Hepatocyte (in vitro differentiated cells): ENCODE data around the gene TCL1B. TPM values are rescaled to one million over a fixed set of nuclear protein-coding genes. Genes with fewer than 3 reads are reported as not detected.

ENCODE experiments used
- DNase-seq: peaks from one replicate; pipeline ENCODE4 v3.0.0-alpha.2; 2016; ENCODE audit warnings: low spot score
- H2AFZ ChIP-seq: fragments of 200-600 bp; sonication (generic); 2 replicates; pipeline ENCODE4 v1.6.0; 2016; ENCODE audit warnings: antibody characterized with exemption, mild to moderate bottlenecking
- H3K27ac ChIP-seq: fragments of 200-600 bp; sonication (generic); 2 replicates; pipeline ENCODE4 v1.5.1; 2016; ENCODE audit warnings: mild to moderate bottlenecking
- H3K27me3 ChIP-seq: fragments of 200-600 bp; sonication (generic); 2 replicates; pipeline ENCODE4 v1.6.1; 2016
- H3K36me3 ChIP-seq: fragments of 200-600 bp; sonication (generic); replicated peaks from 2 replicates; pipeline ENCODE4 v1.5.1; 2016; ENCODE audit warnings: low read depth; ENCODE audit not compliant: insufficient read depth
- H3K4me1 ChIP-seq: fragments of 200-600 bp; sonication (generic); 2 replicates; pipeline ENCODE4 v1.5.1; 2016; ENCODE audit warnings: mild to moderate bottlenecking, moderate library complexity; ENCODE audit not compliant: insufficient read depth
- H3K4me2 ChIP-seq: fragments of 200-600 bp; sonication (generic); 2 replicates; pipeline ENCODE4 v1.6.0; 2016
- H3K4me3 ChIP-seq: fragments of 200-600 bp; sonication (generic); 2 replicates; pipeline ENCODE4 v1.5.1; 2016; ENCODE audit warnings: mild to moderate bottlenecking
- H3K79me2 ChIP-seq: fragments of 200-600 bp; sonication (generic); 2 replicates; pipeline ENCODE4 v1.6.0; 2017; ENCODE audit warnings: mild to moderate bottlenecking
- H3K9me2 ChIP-seq: fragments of 200-600 bp; sonication (generic); replicated peaks from 2 replicates; pipeline ENCODE4 v1.6.0; 2017; ENCODE audit warnings: mild to moderate bottlenecking; ENCODE audit not compliant: insufficient read depth
- H3K9me3 ChIP-seq: fragments of 200-600 bp; sonication (generic); 2 replicates; pipeline ENCODE4 v1.5.1; 2016; ENCODE audit warnings: low read depth, mild to moderate bottlenecking
- H4K20me1 ChIP-seq: fragments of 200-600 bp; sonication (generic); 2 replicates; pipeline ENCODE4 v1.6.0; 2016; ENCODE audit warnings: mild to moderate bottlenecking; ENCODE audit not compliant: insufficient read depth, poor library complexity, severe bottlenecking
- EZH2 ChIP-seq: fragments of 200-600 bp; sonication (generic); IDR thresholded peaks from 2 replicates; pipeline ENCODE4 v1.6.1; 2016; ENCODE audit warnings: antibody characterized with exemption, mild to moderate bottlenecking, borderline replicate concordance
- EZH2phosphoT487 ChIP-seq: fragments of 200-600 bp; sonication (generic); IDR thresholded peaks from one replicate; pipeline ENCODE4 v1.6.1; 2018; ENCODE audit warnings: antibody characterized with exemption, mild to moderate bottlenecking, low read depth, moderate library complexity; ENCODE audit not compliant: unreplicated experiment, severe bottlenecking
- WGBS: methylation state at CpG from one replicate; pipeline ENCODE4 v1.1.6; 2016; ENCODE audit warnings: low lambda C conversion rate; ENCODE audit errors: missing lambda C conversion rate; 5-methylcytosine and 5-hydroxymethylcytosine counted together
- polyA plus RNA-seq: library from polyadenylated mRNA; unstranded; fragments of >200 nt; fragmentation: Nextera tagmentation; extraction: Ambion mirVana; gene quantifications from 2 replicates; pipeline ENCODE4 v1.2.1, GENCODE V29; 2016
- total RNA-seq: library from RNA; depleted of rRNA; stranded (reverse); fragments of >200 nt; gene quantifications from 2 replicates; pipeline ENCODE4 v1.2.3, GENCODE V29; 2014
- TF ChIP-seq, protein P1 (sequence below): fragments of 200-600 bp; sonication (generic); IDR thresholded peaks from 2 replicates; pipeline ENCODE4 v1.5.1; 2016; ENCODE audit warnings: antibody characterized with exemption, mild to moderate bottlenecking; ENCODE audit not compliant: poor library complexity

TCL1B gene
- total and polyA plus RNA-seq, 2 experiments from 2014 or later: 0.50 TPM; not detected in 1

DNA sequence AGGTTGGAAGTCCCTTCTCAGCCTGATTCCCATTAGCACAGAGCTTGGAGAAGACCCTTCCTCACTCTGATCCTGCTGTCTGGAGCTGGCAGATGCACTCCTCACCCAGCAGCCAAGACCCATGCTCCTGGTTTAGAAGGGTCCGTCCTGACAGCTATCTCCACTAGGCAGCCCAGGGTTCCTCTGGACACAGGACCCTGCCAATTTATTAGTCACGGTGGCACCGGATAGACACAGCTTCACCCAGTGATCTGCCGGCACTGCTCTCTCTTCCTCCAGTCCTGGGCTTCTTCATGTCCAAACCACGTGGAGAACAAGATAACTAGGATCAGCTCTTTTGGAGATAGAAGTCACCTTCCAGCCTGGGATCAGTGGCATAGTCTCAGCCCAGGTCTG is 26.2 kb upstream of the TCL1B start:
- H3K9me2 ChIP-seq: no peaks in the 10 kb centered on the region
- no peaks in the 10 kb centered on the region for H4K20me1 ChIP-seq
- H2AFZ ChIP-seq: no peak overlapping the region
- no peak overlapping the region for H3K4me2 ChIP-seq
- H3K27ac ChIP-seq: no peak overlapping the region
- H3K4me3 ChIP-seq: no peak overlapping the region
- TF ChIP-seq EZH2phosphoT487: no peak
- no peak for TF ChIP-seq EZH2
- TF ChIP-seq, protein P1, sequence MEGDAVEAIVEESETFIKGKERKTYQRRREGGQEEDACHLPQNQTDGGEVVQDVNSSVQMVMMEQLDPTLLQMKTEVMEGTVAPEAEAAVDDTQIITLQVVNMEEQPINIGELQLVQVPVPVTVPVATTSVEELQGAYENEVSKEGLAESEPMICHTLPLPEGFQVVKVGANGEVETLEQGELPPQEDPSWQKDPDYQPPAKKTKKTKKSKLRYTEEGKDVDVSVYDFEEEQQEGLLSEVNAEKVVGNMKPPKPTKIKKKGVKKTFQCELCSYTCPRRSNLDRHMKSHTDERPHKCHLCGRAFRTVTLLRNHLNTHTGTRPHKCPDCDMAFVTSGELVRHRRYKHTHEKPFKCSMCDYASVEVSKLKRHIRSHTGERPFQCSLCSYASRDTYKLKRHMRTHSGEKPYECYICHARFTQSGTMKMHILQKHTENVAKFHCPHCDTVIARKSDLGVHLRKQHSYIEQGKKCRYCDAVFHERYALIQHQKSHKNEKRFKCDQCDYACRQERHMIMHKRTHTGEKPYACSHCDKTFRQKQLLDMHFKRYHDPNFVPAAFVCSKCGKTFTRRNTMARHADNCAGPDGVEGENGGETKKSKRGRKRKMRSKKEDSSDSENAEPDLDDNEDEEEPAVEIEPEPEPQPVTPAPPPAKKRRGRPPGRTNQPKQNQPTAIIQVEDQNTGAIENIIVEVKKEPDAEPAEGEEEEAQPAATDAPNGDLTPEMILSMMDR: no peak
- H3K79me2 ChIP-seq: no peaks in the 10 kb centered on the region
- no peaks in the 10 kb centered on the region for H3K36me3 ChIP-seq
- H3K27me3 ChIP-seq: peaks cover 58% of the 10 kb centered on the region
- 41% methylated on average over 5 of the region's 5 CpGs for WGBS
- no peaks in the 10 kb centered on the region for H3K9me3 ChIP-seq
- no peaks in the 10 kb centered on the region for H3K4me1 ChIP-seq
- DNase-seq: no peak

DNA sequence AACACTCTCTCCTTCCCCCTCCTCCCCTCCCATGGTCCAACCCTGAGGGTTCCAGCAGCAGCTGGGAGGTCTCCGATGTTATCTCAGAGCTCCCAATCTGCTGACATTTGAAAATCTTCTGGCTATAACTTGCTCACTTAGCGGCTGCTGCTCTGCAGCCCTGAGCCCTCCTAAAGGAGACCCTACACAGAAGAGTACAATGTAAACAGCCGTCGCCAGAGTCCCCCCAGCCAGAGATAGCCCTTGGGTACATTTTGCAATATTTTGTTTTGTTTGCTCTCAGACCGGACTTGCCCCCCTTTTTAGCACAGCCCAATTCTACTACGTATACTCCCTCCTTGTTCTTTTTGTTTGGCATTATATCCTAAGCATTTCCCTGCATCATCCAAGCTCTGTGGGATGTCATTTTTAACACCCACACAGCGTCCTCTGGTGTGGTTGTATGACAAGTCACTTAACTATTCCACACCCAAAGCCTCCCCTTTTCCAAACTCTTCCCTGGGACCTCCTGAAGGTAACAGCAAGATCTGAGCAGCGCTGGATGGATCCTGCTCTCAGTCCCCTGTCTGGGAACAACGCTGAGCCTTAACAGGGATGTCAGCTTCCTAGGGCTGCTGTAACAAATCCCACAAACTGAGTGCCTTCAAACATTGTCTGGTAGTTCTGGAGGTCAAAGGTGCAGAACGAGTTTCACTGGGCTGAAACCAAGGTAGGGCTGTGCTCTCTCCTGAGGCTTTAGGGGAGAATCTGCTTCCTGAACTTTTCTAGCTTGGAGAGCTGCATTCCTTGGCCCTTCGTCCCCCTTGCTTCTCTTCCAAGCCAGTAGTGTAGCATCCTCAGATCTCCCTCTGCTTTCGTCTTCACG is 25.3 kb upstream of the TCL1B start:
- H3K4me3 ChIP-seq: no peak overlapping the region
- H3K9me2 ChIP-seq: no peaks in the 10 kb centered on the region
- H3K9me3 ChIP-seq: no peaks in the 10 kb centered on the region
- no peaks in the 10 kb centered on the region for H3K4me1 ChIP-seq
- H3K4me2 ChIP-seq: peak overlapping the region; percentile 34
- 35% methylated on average over 13 of the region's 13 CpGs for WGBS
- no peak overlapping the region for H2AFZ ChIP-seq
- TF ChIP-seq, protein P1: no peak
- TF ChIP-seq EZH2: no peak
- no peak for TF ChIP-seq EZH2phosphoT487
- H3K79me2 ChIP-seq: no peaks in the 10 kb centered on the region
- H3K27ac ChIP-seq: no peak overlapping the region
- DNase-seq: no peak
- H4K20me1 ChIP-seq: no peaks in the 10 kb centered on the region
- peaks cover 55% of the 10 kb centered on the region for H3K27me3 ChIP-seq
- no peaks in the 10 kb centered on the region for H3K36me3 ChIP-seq

DNA sequence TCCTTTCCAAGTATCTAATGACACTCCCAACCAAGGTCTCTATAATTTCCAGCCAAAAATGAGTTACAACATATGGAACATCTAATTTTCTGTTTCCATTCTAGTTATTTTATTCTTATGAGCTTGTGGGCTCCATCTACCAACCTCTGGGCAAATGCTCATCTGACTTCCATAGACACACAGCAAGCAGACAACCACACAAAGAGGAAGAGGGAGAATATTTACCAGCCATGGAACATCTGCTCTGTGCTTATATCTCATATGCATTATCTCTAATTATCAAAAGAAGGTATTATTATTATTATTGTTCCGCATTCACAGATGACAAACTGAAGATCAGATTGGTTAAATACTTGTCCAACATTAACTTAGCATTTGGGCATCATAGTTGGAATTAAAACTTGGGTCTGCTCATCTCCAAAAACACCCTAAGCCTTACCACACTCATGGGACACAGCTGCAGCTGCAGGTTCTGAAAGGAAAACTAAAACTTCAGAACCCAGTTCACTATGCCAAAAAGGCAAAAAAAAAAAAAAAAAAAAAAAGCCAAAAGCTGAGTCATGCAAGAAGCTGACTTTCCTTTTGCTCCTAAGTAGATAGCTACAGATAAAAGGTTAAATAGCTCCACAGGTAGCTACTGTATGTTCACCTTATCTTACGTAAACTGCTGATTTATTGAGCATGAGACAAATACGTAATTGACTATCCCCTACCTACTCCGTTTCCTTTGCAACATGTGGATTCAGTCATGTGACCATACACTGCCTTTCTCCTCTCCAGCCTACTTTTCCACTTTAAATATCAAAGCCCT is 23.6 kb upstream of the TCL1B start:
- H3K4me2 ChIP-seq: peak overlapping the region; percentile 20
- H4K20me1 ChIP-seq: no peaks in the 10 kb centered on the region
- H3K27me3 ChIP-seq: peaks cover 44% of the 10 kb centered on the region
- peak overlapping the region; percentile 39 for H3K27ac ChIP-seq
- TF ChIP-seq, protein P1: no peak
- TF ChIP-seq EZH2phosphoT487: peak; percentile 73
- 43% methylated on average over 4 of the region's 4 CpGs for WGBS
- H3K36me3 ChIP-seq: no peaks in the 10 kb centered on the region
- no peaks in the 10 kb centered on the region for H3K9me3 ChIP-seq
- no peak overlapping the region for H3K4me3 ChIP-seq
- DNase-seq: peak; percentile 37
- H3K79me2 ChIP-seq: no peaks in the 10 kb centered on the region
- no peaks in the 10 kb centered on the region for H3K4me1 ChIP-seq
- no peak overlapping the region for H2AFZ ChIP-seq
- no peaks in the 10 kb centered on the region for H3K9me2 ChIP-seq
